ENCODE results near the gene CYTH4. TPM values are rescaled to one million over a fixed set of nuclear protein-coding genes. Genes with fewer than 3 reads are reported as not detected.

Gene CYTH4
- total RNA-seq, 1 donor from 2014 or later, result not detected

Other genes with a start within 250 kb of the CYTH4 start
- 137 TPM for gene KCTD17, start 230.8 kb upstream of the CYTH4 start, total RNA-seq (ENCODE audit: unreplicated experiment)
- gene TMPRSS6, start 172.8 kb upstream of the CYTH4 start, total RNA-seq (ENCODE audit: unreplicated experiment), result 0.12 TPM
- not detected for gene IL2RB, start 132.6 kb upstream of the CYTH4 start, total RNA-seq (ENCODE audit: unreplicated experiment)
- 3.3 TPM for gene C1QTNF6, start 94.3 kb upstream of the CYTH4 start, total RNA-seq (ENCODE audit: unreplicated experiment)
- gene SSTR3, start 70.0 kb upstream of the CYTH4 start, total RNA-seq (ENCODE audit: unreplicated experiment), result not detected
- not detected for gene RAC2, start 38.2 kb upstream of the CYTH4 start, total RNA-seq (ENCODE audit: unreplicated experiment)
- gene ELFN2, start 145.0 kb downstream of the CYTH4 start, total RNA-seq (ENCODE audit: unreplicated experiment), result 7.3 TPM
- gene MFNG, start 203.9 kb downstream of the CYTH4 start, total RNA-seq (ENCODE audit: unreplicated experiment), result 61.1 TPM
- 2.7 TPM for gene CARD10, start 236.9 kb downstream of the CYTH4 start, total RNA-seq (ENCODE audit: unreplicated experiment)